OCI-LY7 (cell line): ENCODE results near the gene ZNF132.

Source experiments
- CTCF ChIP-seq: fragments of 200-600 bp; sonication (generic); conservative IDR thresholded peaks from 2 replicates; pipeline ENCODE4 v1.5.1; 2014; ENCODE audit warnings: mild to moderate bottlenecking, antibody characterized with exemption, low read length, moderate library complexity, mixed read lengths
- EZH2phosphoT487 ChIP-seq: fragments of 200-600 bp; sonication (generic); IDR thresholded peaks from 2 replicates; pipeline ENCODE4 v1.6.1; 2018; ENCODE audit warnings: low read depth, borderline replicate concordance, mild to moderate bottlenecking, mixed run types, antibody characterized with exemption, low read length, moderate library complexity, mixed read lengths

- no peak for TF ChIP-seq CTCF
- no peak for TF ChIP-seq EZH2phosphoT487
These were observed 33.8 kb upstream of the ZNF132 start for GRCh38 chr19:58473775-58474174.
